SK-N-SH (cell line): ENCODE measurements around the gene DLG2. TPM values are rescaled to one million over a fixed set of nuclear protein-coding genes. Genes with fewer than 3 reads are reported as not detected.

Experiments used
- CTCF ChIA-PET: fragments of 300-600, 350-600 bp; formaldehyde crosslinking; extraction: SDS; loops from one replicate; lab custom pipeline; 2021; lab: Yijun Ruan, JAX
- POLR2A ChIA-PET: fragments of 350-600 bp; sonication (Branson Sonifier 250); formaldehyde crosslinking; extraction: SDS; loops from one replicate; lab custom pipeline; 2020; ENCODE audit warnings: antibody characterized with exemption, inconsistent platforms; lab: Yijun Ruan, JAX
- DNase-seq: peaks from one replicate; pipeline ENCODE4 v3.0.0; 2012
- H2AFZ ChIP-seq: fragments of 200-600 bp; sonication (generic); 2 replicates; pipeline ENCODE4 v1.8.1; 2016; ENCODE audit warnings: antibody characterized with exemption, mild to moderate bottlenecking, low read depth
- H3F3A ChIP-seq: fragments of 200-600 bp; sonication (generic); replicated peaks from 2 replicates; pipeline ENCODE3; 2016; ENCODE audit warnings: antibody characterized with exemption, mild to moderate bottlenecking; ENCODE audit not compliant: insufficient read depth
- H3K27ac ChIP-seq, 2 experiments: fragments of 200-500 bp in 1 of 2; fragments of 200-600 bp in 1 of 2; sonication (Bioruptor generic) in 1 of 2; sonication (generic), shearing (Covaris generic) in 1 of 2; 2 replicates each; pipeline versions ENCODE4 v1.5.1 to v1.6.1; 2014 to 2016; ENCODE audit warnings: low read depth in 2 of 2, inconsistent platforms in 1 of 2, low read length in 1 of 2, mild to moderate bottlenecking in 1 of 2, mixed read lengths in 1 of 2
- H3K27me3 ChIP-seq: fragments of 200-600 bp; sonication (generic), shearing (Covaris generic); 2 replicates; pipeline ENCODE4 v1.6.1; 2016; ENCODE audit warnings: mixed run types; ENCODE audit not compliant: insufficient read depth
- H3K36me3 ChIP-seq, 2 experiments: fragments of 200-500 bp in 1 of 2; fragments of 200-600 bp in 1 of 2; sonication (Bioruptor generic) in 1 of 2; sonication (generic) in 1 of 2; replicated peaks in 1 of 2; 2 replicates each; pipeline versions ENCODE3 to v1.5.1; 2014 to 2016; ENCODE audit warnings: low read length in 1 of 2, mild to moderate bottlenecking in 1 of 2; ENCODE audit not compliant: insufficient read depth in 2 of 2, control insufficient read depth in 1 of 2
- H3K4me1 ChIP-seq, 2 experiments: fragments of 200-500 bp in 1 of 2; fragments of 200-600 bp in 1 of 2; sonication (Bioruptor generic) in 1 of 2; sonication (generic), shearing (Covaris generic) in 1 of 2; 2 replicates each; pipeline versions ENCODE4 v1.5.1 to v1.6.1; 2014 to 2016; ENCODE audit warnings: low read depth in 1 of 2, low read length in 1 of 2, mixed run types in 1 of 2; ENCODE audit not compliant: insufficient read depth in 2 of 2, control insufficient read depth in 1 of 2
- H3K4me2 ChIP-seq: fragments of 200-600 bp; sonication (generic), shearing (Covaris generic); 2 replicates; pipeline ENCODE4 v1.6.1; 2017; ENCODE audit warnings: mixed run types
- H3K4me3 ChIP-seq, 2 experiments: fragments of 200-500 bp in 1 of 2; fragments of 200-600 bp in 1 of 2; sonication (Bioruptor generic) in 1 of 2; sonication (generic), shearing (Covaris generic) in 1 of 2; 2 replicates each; pipeline versions ENCODE4 v1.5.1 to v1.8.1; 2014 to 2016; ENCODE audit warnings: low read depth in 2 of 2, inconsistent platforms in 1 of 2, low read length in 1 of 2, mild to moderate bottlenecking in 1 of 2, mixed read lengths in 1 of 2, moderate library complexity in 1 of 2
- H3K79me2 ChIP-seq: fragments of 200-600 bp; sonication (generic); 2 replicates; pipeline ENCODE4 v1.8.1; 2017; ENCODE audit warnings: mild to moderate bottlenecking; ENCODE audit not compliant: insufficient read depth
- H3K9ac ChIP-seq: fragments of 200-600 bp; sonication (generic); 2 replicates; pipeline ENCODE4 v1.6.1; 2017; ENCODE audit warnings: mixed run types
- H3K9me2 ChIP-seq: fragments of 200-600 bp; sonication (generic); 2 replicates; pipeline ENCODE4 v1.6.1; 2017; ENCODE audit warnings: mixed run types
- H3K9me3 ChIP-seq: fragments of 200-600 bp; sonication (generic); 2 replicates; pipeline ENCODE4 v1.6.1; 2017; ENCODE audit warnings: mixed run types, mild to moderate bottlenecking, moderate library complexity
- H4K20me1 ChIP-seq: fragments of 200-600 bp; sonication (generic); 2 replicates; pipeline ENCODE4 v1.6.1; 2017; ENCODE audit warnings: mild to moderate bottlenecking, mixed run types; ENCODE audit not compliant: insufficient read depth
- EP300 ChIP-seq, 2 experiments: IDR thresholded peaks; 2 replicates each; pipeline versions ENCODE4 v1.4.0 to v1.6.1; 2012; ENCODE audit warnings: borderline replicate concordance in 1 of 2, low read depth in 1 of 2, low read length in 1 of 2
- EZH2phosphoT487 ChIP-seq: fragments of 200-600 bp; sonication (generic); IDR thresholded peaks from 2 replicates; pipeline ENCODE4 v1.6.1; 2017; ENCODE audit warnings: low read depth, mixed run types, mild to moderate bottlenecking, antibody characterized with exemption, moderate library complexity, borderline replicate concordance
- FOSL2 ChIP-seq: IDR thresholded peaks from 2 replicates; pipeline ENCODE4 v1.4.0; 2012; ENCODE audit warnings: low read depth, mild to moderate bottlenecking, moderate library complexity, borderline replicate concordance
- GABPA ChIP-seq: IDR thresholded peaks from 2 replicates; pipeline ENCODE4 v1.4.0; 2012; ENCODE audit warnings: low read depth, mild to moderate bottlenecking
- IRF3 ChIP-seq: fragments of 150-350 bp; IDR thresholded peaks from 2 replicates; pipeline ENCODE4 v1.6.1; 2016; ENCODE audit warnings: mild to moderate bottlenecking, low read depth, low read length
- JUND ChIP-seq: IDR thresholded peaks from 2 replicates; pipeline ENCODE4 v1.4.0; 2012
- MEF2A ChIP-seq: IDR thresholded peaks from 2 replicates; pipeline ENCODE4 v1.4.0; 2012; ENCODE audit warnings: low read depth, borderline replicate concordance
- MXI1 ChIP-seq: IDR thresholded peaks from 2 replicates; pipeline ENCODE4 v1.6.1; 2012; ENCODE audit warnings: mild to moderate bottlenecking, low read depth, low read length, improper control_type of control experiment
- RCOR1 ChIP-seq: fragments of 150-350 bp; IDR thresholded peaks from 2 replicates; pipeline ENCODE4 v1.6.1; 2017; ENCODE audit warnings: antibody characterized with exemption, low read length
- RFX5 ChIP-seq: IDR thresholded peaks from 2 replicates; pipeline ENCODE4 v1.6.1; 2012; ENCODE audit warnings: mild to moderate bottlenecking, improper control_type of control experiment, low read length
- SIN3A ChIP-seq: IDR thresholded peaks from 2 replicates; pipeline ENCODE4 v1.6.1; 2012; ENCODE audit warnings: low read depth, mild to moderate bottlenecking, low read length, moderate library complexity, borderline replicate concordance
- SMC3 ChIP-seq: IDR thresholded peaks from 2 replicates; pipeline ENCODE4 v1.6.1; 2012; ENCODE audit warnings: low read depth, low read length, improper control_type of control experiment
- TCF12 ChIP-seq: IDR thresholded peaks from 2 replicates; pipeline ENCODE4 v1.4.0; 2012
- TEAD4 ChIP-seq: IDR thresholded peaks from 2 replicates; pipeline ENCODE4 v1.4.0; 2012; ENCODE audit warnings: mild to moderate bottlenecking, borderline replicate concordance; ENCODE audit not compliant: insufficient read depth
- USF1 ChIP-seq: IDR thresholded peaks from 2 replicates; pipeline ENCODE4 v1.4.0; 2012; ENCODE audit warnings: low read depth, borderline replicate concordance
- WGBS: methylation state at CpG from one replicate; pipeline ENCODE4 v1.1.6; 2017; ENCODE audit warnings: low lambda C conversion rate; 5-methylcytosine and 5-hydroxymethylcytosine counted together
- polyA plus RNA-seq, 3 experiments: library from polyadenylated mRNA; depleted of rRNA; stranded (reverse); fragments of >200 nt; gene quantifications; 2 replicates each; pipeline ENCODE4 v1.2.3, GENCODE V29; 2012

Gene DLG2
- polyA plus RNA-seq, 1 of the 3 experiments (the other 2 are of a cell fraction): 0.21 TPM

GRCh38 chr11:83779876-83780275 is 1847.3 kb downstream of the DLG2 start:
- H2AFZ ChIP-seq: no peak overlapping the region
- no peaks in the 10 kb centered on the region for H3K27me3 ChIP-seq
- H3K36me3 ChIP-seq: no peaks in the 10 kb centered on the region
- H3K4me2 ChIP-seq: no peak overlapping the region
- no peaks in the 10 kb centered on the region for H3K79me2 ChIP-seq
- no peak overlapping the region for H3K27ac ChIP-seq
- DNase-seq: no peak
- peaks cover 3% of the 10 kb centered on the region for H3F3A ChIP-seq
- CTCF ChIA-PET: interaction anchor here (0.6 to 1.8 kb wide), 6 partner anchors 10 to 658 kb away, joined by 3 to 5 read pairs (median 4); no protein-coding TSS in a partner anchor
- no peaks in the 10 kb centered on the region for H3K9me2 ChIP-seq
- TF ChIP-seq SMC3 (no peak), TEAD4 (no peak), GABPA (no peak), MXI1 (no peak), TCF12 (no peak), USF1 (no peak), EZH2phosphoT487 (no peak), MEF2A (no peak), RFX5 (no peak), RCOR1 (no peak), SIN3A (no peak), IRF3 (no peak)
- POLR2A ChIA-PET: no interaction called here
- WGBS: 88% methylated on average over 4 of the region's 4 CpGs
- H3K4me3 ChIP-seq: no peak overlapping the region
- no peaks in the 10 kb centered on the region for H4K20me1 ChIP-seq
- no peaks in the 10 kb centered on the region for H3K9me3 ChIP-seq
- no peak overlapping the region for H3K9ac ChIP-seq
- peaks cover 2 to 26% of the 10 kb centered on the region in 2 experiments; a peak in 3 of 4 replicates for H3K4me1 ChIP-seq

DNA sequence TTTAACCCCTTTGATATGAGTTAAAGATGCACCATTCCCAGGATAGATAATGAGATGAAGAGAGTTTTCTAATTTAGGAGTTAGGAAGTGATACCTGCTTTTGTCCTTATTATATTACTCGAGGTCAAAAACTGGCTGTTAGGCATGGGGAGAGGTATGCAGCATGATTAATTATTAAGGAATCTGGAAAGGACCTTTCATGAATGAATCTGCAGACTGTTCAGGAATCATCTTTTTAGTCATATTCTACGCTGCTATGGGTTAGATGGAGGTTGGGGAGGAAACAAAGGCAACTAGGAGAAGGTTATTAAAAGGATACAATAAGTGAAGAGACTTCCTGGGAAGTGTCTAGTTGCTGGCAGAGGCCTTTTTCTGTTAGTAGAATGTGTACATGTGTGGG is 1848.5 kb downstream of the DLG2 start:
- Histone ChIP-seq H3K9me3 (no peaks in the 10 kb centered on the region), H3K27me3 (no peaks in the 10 kb centered on the region), H2AFZ (0 out of 2 replicates have a peak overlapping the region, but pooled peaks have one; percentile 7), H3K9me2 (no peaks in the 10 kb centered on the region), H3K27ac (no peak overlapping the region), H3K4me1 (peaks cover 4 to 33% of the 10 kb centered on the region in 2 experiments; a peak in 3 of 4 replicates), H3K4me3 (no peak overlapping the region), H3K36me3 (no peaks in the 10 kb centered on the region), H4K20me1 (no peaks in the 10 kb centered on the region), H3F3A (peaks cover 8% of the 10 kb centered on the region), H3K79me2 (no peaks in the 10 kb centered on the region), H3K9ac (no peak overlapping the region), H3K4me2 (no peak overlapping the region)
- 13% methylated on average over 2 of the region's 2 CpGs for WGBS
- TF ChIP-seq MEF2A (no peak), FOSL2 (peak; percentile 14; the same call in 1 of the 2 replicates), JUND (peak; percentile 12; the same call in 1 of the 2 replicates), EP300 (IDR thresholded peaks at IDR 0.05; ENCODE audit: borderline replicate concordance in 1 of 2, low read depth in 1 of 2, low read length in 1 of 2) (no peak), TCF12 (0 out of 2 replicates have a peak, but pooled peaks have one; percentile 11)
- no peak for DNase-seq
- POLR2A ChIA-PET: no interaction called here
- CTCF ChIA-PET: interaction anchor here (0.5 to 1.8 kb wide), 2 partner anchors 11 to 42 kb away, joined by 3 to 5 read pairs; no protein-coding TSS in a partner anchor
